ENCODE measurements around the gene NBPF3.
"Not testable (repeated sequence)": the region's sequence is repeated elsewhere in the genome, so short reads cannot be mapped to it uniquely, and the experiment has no call there.

GRCh38 chr1:21430875-21431274 lies 9.1 kb upstream of the NBPF3 start:
- not testable (repeated sequence) for TF ChIP-seq CTCF (IDR thresholded peaks at IDR 0.05; ENCODE audit: low read length); EZH2phosphoT487 (IDR thresholded peaks at IDR 0.05; ENCODE audit: low read length); EZH2 (optimal IDR thresholded peaks at IDR 0.05; ENCODE audit: low read depth, low read length)
